ENCODE results near the gene EMSY.

GRCh38 chr11:76491644-76492043, 46.8 kb downstream of the EMSY start:
- no peak for TF ChIP-seq CBX2 (IDR thresholded peaks at IDR 0.05; ENCODE audit: low read depth, low read length)
- TF ChIP-seq CBX2 (CRISPR knock-in tag; IDR thresholded peaks at IDR 0.05; ENCODE audit: low read depth) = no peak
- TF ChIP-seq POLR2A (IDR thresholded peaks at IDR 0.05; ENCODE audit: insufficient read depth in 1 of 2, low read depth in 2 of 2, low read length in 2 of 2) = no peak
- TF ChIP-seq CTCF (CRISPR knock-in tag; IDR thresholded peaks at IDR 0.05) = no peak
- no peak for TF ChIP-seq FOXM1 (CRISPR knock-in tag; IDR thresholded peaks at IDR 0.05)
- no peak for TF ChIP-seq ZZZ3 (CRISPR knock-in tag; IDR thresholded peaks at IDR 0.05; ENCODE audit: borderline replicate concordance)
- no peak for TF ChIP-seq ELK4 (CRISPR knock-in tag; IDR thresholded peaks at IDR 0.05; ENCODE audit: borderline replicate concordance)
- no peak for TF ChIP-seq PTBP1 (IDR thresholded peaks at IDR 0.05; ENCODE audit: low read depth, low read length, poor library complexity, severe bottlenecking)
